Activated CD8-positive, alpha-beta memory T cell treated with anti-CD3 and anti-CD28 coated beads for 1 hour (primary cell): ENCODE results near the gene VGLL3.
"Not testable (repeated sequence)": the region's sequence is repeated elsewhere in the genome, so short reads cannot be mapped to it uniquely, and the experiment has no call there.

Experiments used
- DNase-seq, 2 donors: peaks; one replicate each; pipeline ENCODE4 v3.0.0-alpha.2; 2020; ENCODE audit warnings: low read depth in 1 of 2; ENCODE audit errors: extremely low read depth in 1 of 2

The VGLL3 gene

GRCh38 chr3:86990012-86990733 is 776 bp downstream of the VGLL3 start:
- no peak for DNase-seq

GRCh38 chr3:86989611-86990010 is 1.3 kb downstream of the VGLL3 start:
- no peak for DNase-seq

- no peak for DNase-seq
Observed at GRCh38 chr3:86989006-86989405, 1.9 kb downstream of the VGLL3 start.

GRCh38 chr3:86988235-86988634 is 2.7 kb downstream of the VGLL3 start:
- no peak for DNase-seq

- DNase-seq, result no peak
Observed at GRCh38 chr3:86987421-86987715, 3.6 kb downstream of the VGLL3 start.

- DNase-seq, result no peak
Observed at GRCh38 chr3:86986671-86987420, 4.1 kb downstream of the VGLL3 start.

GRCh38 chr3:86985181-86985826 is 5.6 kb downstream of the VGLL3 start:
- no peak for DNase-seq

- DNase-seq, result no peak
Observed at GRCh38 chr3:86984271-86984670, 6.7 kb downstream of the VGLL3 start.

- DNase-seq, result no peak
Observed at GRCh38 chr3:86982883-86983282, 8.1 kb downstream of the VGLL3 start.

- no peak for DNase-seq
Observed at GRCh38 chr3:86978111-86978551, 12.8 kb downstream of the VGLL3 start.

GRCh38 chr3:86976219-86976618 is 14.7 kb downstream of the VGLL3 start:
- no peak for DNase-seq

GRCh38 chr3:86974177-86974576 is 16.8 kb downstream of the VGLL3 start:
- not testable (repeated sequence) for DNase-seq

- no peak for DNase-seq
Observed at GRCh38 chr3:86973440-86973839, 17.5 kb downstream of the VGLL3 start.

- DNase-seq, result no peak
Observed at GRCh38 chr3:86969500-86970189, 21.3 kb downstream of the VGLL3 start.

- DNase-seq, result no peak
Observed at GRCh38 chr3:86968244-86968932, 22.6 kb downstream of the VGLL3 start.

GRCh38 chr3:86967062-86967461 is 23.9 kb downstream of the VGLL3 start:
- DNase-seq, result no peak

GRCh38 chr3:86965166-86965565 is 25.8 kb downstream of the VGLL3 start:
- DNase-seq, result no peak

- no peak for DNase-seq
Observed at GRCh38 chr3:86963611-86964010, 27.3 kb downstream of the VGLL3 start.

- no peak for DNase-seq
Observed at GRCh38 chr3:86961297-86961696, 29.7 kb downstream of the VGLL3 start.

- no peak for DNase-seq
Observed at GRCh38 chr3:86960550-86960949, 30.4 kb downstream of the VGLL3 start.

- DNase-seq, result no peak
Observed at GRCh38 chr3:86958534-86958933, 32.4 kb downstream of the VGLL3 start.
